DOHH2 (cell line): ENCODE measurements around the gene PADI4.

Experiments
- CTCF ChIP-seq: fragments of 200-600 bp; sonication (generic); IDR thresholded peaks from one replicate; pipeline ENCODE4 v1.5.1; 2014; ENCODE audit warnings: antibody characterized with exemption, mild to moderate bottlenecking, low read depth, low read length; ENCODE audit not compliant: poor library complexity, severe bottlenecking
- EZH2phosphoT487 ChIP-seq: fragments of 200-600 bp; sonication (generic); IDR thresholded peaks from 2 replicates; pipeline ENCODE4 v1.6.1; 2017; ENCODE audit warnings: borderline replicate concordance, mild to moderate bottlenecking, antibody characterized with exemption, low read length, moderate library complexity, mixed read lengths

GRCh38 chr1:17273096-17273495 lies 34.9 kb upstream of the PADI4 start:
- no peak for TF ChIP-seq CTCF
- TF ChIP-seq EZH2phosphoT487 = no peak
